Measurements from ENCODE around the gene TRPM2.

DNA sequence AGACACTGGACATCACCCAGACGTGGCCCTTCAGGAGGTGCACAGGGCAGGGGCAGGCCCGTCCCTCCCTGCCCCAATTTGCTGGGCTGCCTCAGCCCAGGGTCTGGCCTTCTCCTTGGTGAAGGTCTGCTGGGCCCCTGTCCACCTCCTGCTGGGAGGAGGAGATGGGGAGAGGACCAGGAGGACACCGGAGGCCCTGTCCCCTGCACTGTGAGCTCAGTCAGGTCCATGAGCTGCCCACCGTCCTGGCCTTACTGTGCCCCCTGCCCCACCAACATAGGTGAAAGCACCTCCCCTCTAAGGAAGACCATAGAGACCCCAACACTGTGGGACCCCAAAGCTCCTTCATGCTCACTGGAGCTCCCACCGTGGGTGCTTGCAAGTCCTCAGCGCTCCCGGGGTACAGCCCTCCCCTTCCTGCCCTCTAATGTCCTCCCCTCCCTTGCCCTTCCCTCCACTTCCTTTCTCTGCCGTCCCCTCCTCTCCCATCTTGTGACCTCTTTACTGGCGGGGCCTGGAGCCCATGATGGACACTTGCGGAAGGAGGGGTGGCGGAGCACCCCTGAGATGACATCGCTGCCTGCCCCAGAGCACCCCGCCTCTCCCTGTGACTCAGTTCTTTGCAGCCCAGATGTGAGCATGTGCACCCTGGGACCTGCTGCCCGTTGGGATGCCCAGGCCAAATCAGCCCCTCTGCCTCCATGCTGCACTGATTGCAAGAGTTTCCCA lies 106.5 kb downstream of the TRPM2 start:
- TF ChIP-seq CTCF (conservative IDR thresholded peaks at IDR 0.05) (no peak), EZH2 (IDR thresholded peaks at IDR 0.05; ENCODE audit: low read depth) (no peak)
